Keratinocyte (primary cell): ENCODE measurements around the gene NRBF2. TPM values are rescaled to one million over a fixed set of nuclear protein-coding genes. Genes with fewer than 3 reads are reported as not detected.

ENCODE experiments used
- DNase-seq: peaks from one replicate; pipeline ENCODE4 v3.0.0-alpha.2; 2011; ENCODE audit warnings: low read depth, missing footprints, low spot score
- FAIRE-seq: peaks from 2 replicates; lab custom pipeline; 2011; peaks lifted over from hg19 to GRCh38; lab: Jason Lieb, UNC
- H2AFZ ChIP-seq: 2 replicates; pipeline ENCODE4 v1.6.0; 2012; ENCODE audit warnings: low read length, control low read depth, inconsistent platforms; ENCODE audit not compliant: control insufficient read depth
- H3K27ac ChIP-seq: 2 replicates; pipeline ENCODE4 v1.5.1; 2011; ENCODE audit warnings: low read length; ENCODE audit not compliant: control insufficient read depth, insufficient read depth
- H3K27me3 ChIP-seq: 3 replicates; pipeline ENCODE4 v1.6.0; 2011; ENCODE audit warnings: low read length; ENCODE audit not compliant: control insufficient read depth, insufficient read depth; ENCODE audit errors: extremely low read depth
- H3K36me3 ChIP-seq, 2 experiments: 2 replicates in 1 of 2; 3 replicates in 1 of 2; pipeline ENCODE4 v1.5.1; 2011; ENCODE audit warnings: low read length in 2 of 2, mild to moderate bottlenecking in 1 of 2; ENCODE audit not compliant: control insufficient read depth in 2 of 2, insufficient read depth in 2 of 2; ENCODE audit errors: extremely low read depth in 1 of 2
- H3K4me1 ChIP-seq: 3 replicates; pipeline ENCODE4 v1.5.1; 2011; ENCODE audit warnings: low read length; ENCODE audit not compliant: control insufficient read depth, insufficient read depth; ENCODE audit errors: extremely low read depth
- H3K4me2 ChIP-seq: 3 replicates; pipeline ENCODE4 v1.6.0; 2011; ENCODE audit warnings: low read depth, low read length; ENCODE audit not compliant: control insufficient read depth, insufficient read depth; ENCODE audit errors: extremely low read depth
- H3K4me3 ChIP-seq, 3 experiments: fragments of 200-600 bp in 1 of 3; sonication (generic) in 1 of 3; 2 replicates in 2 of 3; 3 replicates in 1 of 3; pipeline ENCODE4 v1.5.1; 2011 to 2016; ENCODE audit warnings: low read length in 3 of 3, mild to moderate bottlenecking in 3 of 3, control low read depth in 2 of 3, inconsistent platforms in 1 of 3, low read depth in 1 of 3, mixed read lengths in 1 of 3, mixed run types in 1 of 3, moderate library complexity in 1 of 3; ENCODE audit not compliant: control insufficient read depth in 2 of 3, insufficient read depth in 2 of 3; ENCODE audit errors: extremely low read depth in 1 of 3
- H3K79me2 ChIP-seq: 2 replicates; pipeline ENCODE4 v1.6.0; 2012; ENCODE audit warnings: low read length; ENCODE audit not compliant: control insufficient read depth, insufficient read depth
- H3K9ac ChIP-seq: 3 replicates; pipeline ENCODE4 v1.6.0; 2011; ENCODE audit warnings: low read length; ENCODE audit not compliant: control insufficient read depth, insufficient read depth; ENCODE audit errors: extremely low read depth
- H3K9me1 ChIP-seq: 3 replicates; pipeline ENCODE4 v1.6.0; 2011; ENCODE audit warnings: low read length; ENCODE audit not compliant: control insufficient read depth, insufficient read depth; ENCODE audit errors: extremely low read depth
- H3K9me3 ChIP-seq: 2 replicates; pipeline ENCODE4 v1.5.1; 2012; ENCODE audit warnings: low read depth, low read length; ENCODE audit not compliant: control insufficient read depth
- H4K20me1 ChIP-seq: 3 replicates; pipeline ENCODE4 v1.6.0; 2011; ENCODE audit warnings: low read length; ENCODE audit not compliant: control insufficient read depth, insufficient read depth; ENCODE audit errors: extremely low read depth
- CTCF ChIP-seq, 3 experiments: IDR thresholded peaks in 1 of 3; conservative IDR thresholded peaks in 1 of 3; optimal IDR thresholded peaks in 1 of 3; 2 replicates in 2 of 3; 3 replicates in 1 of 3; pipeline versions ENCODE3 to v1.5.1; 2011; ENCODE audit warnings: low read length in 3 of 3, mild to moderate bottlenecking in 3 of 3, moderate library complexity in 2 of 3, control low read depth in 1 of 3, inconsistent platforms in 1 of 3; ENCODE audit not compliant: insufficient read depth in 2 of 3; ENCODE audit errors: extremely low read depth in 1 of 3
- EZH2 ChIP-seq: IDR thresholded peaks from one replicate; pipeline ENCODE4 v1.6.1; 2012; ENCODE audit warnings: inconsistent platforms, mild to moderate bottlenecking, low read length, moderate library complexity
- dilution Hi-C: fragments of 300-500 bp; cut with MboI; formaldehyde crosslinking; loops from one replicate; pipeline ENCODE4 v1.7.0; 2020; ENCODE audit warnings: low sequenced_read_pairs; ENCODE audit not compliant: extremely low pct_ligation_motif_present
- polyA plus RNA-seq, 5 experiments: library from polyadenylated mRNA; depleted of rRNA in 3 of 5; stranded (reverse) in 3 of 5; stranded (forward) in 1 of 5; unstranded in 1 of 5; fragments of >200 nt; gene quantifications; 1 replicate in 1 of 5; 2 replicates in 3 of 5; 3 replicates in 1 of 5; pipeline versions ENCODE4 v1.2.1 to v1.2.3, GENCODE V29; 2011 to 2012; ENCODE audit warnings: missing spikeins in 2 of 5, low read depth in 1 of 5, low replicate concordance in 1 of 5

The NRBF2 gene
- polyA plus RNA-seq, 1 donor (not counting 4 experiments of a cell fraction or from before 2014, with no cell fraction given), result 31.1 TPM

DNA sequence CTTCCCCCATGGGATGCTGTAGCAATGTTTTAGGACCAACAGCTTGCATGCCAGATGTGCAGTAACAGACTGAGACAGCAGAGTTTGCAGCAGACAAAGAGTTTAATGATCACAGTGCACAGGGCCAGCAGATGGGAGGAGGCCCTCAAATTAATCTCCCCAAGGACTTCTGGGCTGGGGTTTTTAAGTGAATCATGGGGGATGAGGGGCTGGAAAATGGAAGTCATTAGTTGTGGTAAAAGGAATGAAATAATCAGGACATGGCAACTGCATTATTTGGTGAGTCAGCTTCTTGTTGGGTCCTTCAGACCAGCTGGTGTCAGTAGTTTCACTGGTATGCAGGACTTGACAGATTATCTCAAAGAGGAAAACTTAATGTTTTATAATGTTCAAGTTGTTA, 12.6 kb upstream of the NRBF2 start:
- Histone ChIP-seq H4K20me1 (no peaks in the 10 kb centered on the region), H3K36me3 (no peaks in the 10 kb centered on the region), H3K79me2 (no peaks in the 10 kb centered on the region), H3K4me2 (no peak overlapping the region), H2AFZ (no peak overlapping the region), H3K9ac (no peak overlapping the region), H3K4me1 (peaks cover 6% of the 10 kb centered on the region), H3K4me3 (no peak overlapping the region), H3K27me3 (no peaks in the 10 kb centered on the region), H3K9me3 (no peaks in the 10 kb centered on the region), H3K27ac (no peak overlapping the region), H3K9me1 (no peaks in the 10 kb centered on the region)
- TF ChIP-seq CTCF (optimal IDR thresholded peaks at IDR 0.05 in 1 of 3, IDR thresholded peaks at IDR 0.05 in 1 of 3, conservative IDR thresholded peaks at IDR 0.05 in 1 of 3; ENCODE audit: extremely low read depth in 1 of 3, insufficient read depth in 2 of 3, low read length in 3 of 3), result no peak
- TF ChIP-seq EZH2, result no peak
- no peak for DNase-seq
- no peak for FAIRE-seq
- dilution Hi-C loops, result no loop called here

GRCh38 chr10:63123727-63124362, 9.3 kb upstream of the NRBF2 start:
- DNase-seq, result no peak
- H3K36me3 ChIP-seq, result no peaks in the 10 kb centered on the region
- no peaks in the 10 kb centered on the region for H3K79me2 ChIP-seq
- dilution Hi-C loops, result no loop called here
- H4K20me1 ChIP-seq, result no peaks in the 10 kb centered on the region
- H3K9me3 ChIP-seq, result no peaks in the 10 kb centered on the region
- TF ChIP-seq CTCF (optimal IDR thresholded peaks at IDR 0.05 in 1 of 3, IDR thresholded peaks at IDR 0.05 in 1 of 3, conservative IDR thresholded peaks at IDR 0.05 in 1 of 3; ENCODE audit: extremely low read depth in 1 of 3, insufficient read depth in 2 of 3, low read length in 3 of 3) (no peak), EZH2 (no peak)
- H3K27ac ChIP-seq, result no peak overlapping the region
- H3K27me3 ChIP-seq, result no peaks in the 10 kb centered on the region
- no peak overlapping the region for H3K9ac ChIP-seq
- no peaks in the 10 kb centered on the region for H3K9me1 ChIP-seq
- no peak overlapping the region for H3K4me2 ChIP-seq
- no peak overlapping the region for H2AFZ ChIP-seq
- H3K4me1 ChIP-seq, result no peaks in the 10 kb centered on the region
- no peak for FAIRE-seq
- H3K4me3 ChIP-seq, result no peak overlapping the region
